ENCODE results near the gene CAVIN1.

DNA sequence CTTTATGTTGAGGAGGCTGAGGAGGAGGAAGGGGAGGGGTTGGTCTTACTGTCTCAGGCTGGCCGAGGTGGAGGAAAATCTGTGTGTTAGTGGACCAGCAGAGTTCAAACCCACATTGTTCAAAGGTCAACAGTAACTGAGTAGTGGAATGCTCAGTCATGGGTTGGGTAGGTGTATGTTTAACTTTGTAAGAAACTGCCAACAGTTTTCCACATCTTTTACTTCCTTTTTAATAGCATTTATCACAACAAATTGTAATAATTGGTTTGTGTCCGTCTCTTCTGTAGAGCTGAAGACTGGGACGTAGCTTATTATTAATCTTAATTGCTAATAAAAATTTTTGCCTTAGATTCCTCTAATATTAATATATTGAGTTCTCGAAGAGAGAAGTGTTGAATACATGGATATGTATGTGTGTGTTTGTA is 40.9 kb upstream of the CAVIN1 start:
- TF ChIP-seq SIN3A (IDR thresholded peaks at IDR 0.05; ENCODE audit: borderline replicate concordance, insufficient read depth, low read length) (no peak), TAF1 (IDR thresholded peaks at IDR 0.05; ENCODE audit: borderline replicate concordance, insufficient read depth, low read length) (no peak)
